ENCODE data around the gene STN1. TPM values are rescaled to one million over a fixed set of nuclear protein-coding genes. Genes with fewer than 3 reads are reported as not detected.

Gene STN1
- total RNA-seq, 2 experiments from 2014 or later, result 53.7 to 58.5 TPM

DNA sequence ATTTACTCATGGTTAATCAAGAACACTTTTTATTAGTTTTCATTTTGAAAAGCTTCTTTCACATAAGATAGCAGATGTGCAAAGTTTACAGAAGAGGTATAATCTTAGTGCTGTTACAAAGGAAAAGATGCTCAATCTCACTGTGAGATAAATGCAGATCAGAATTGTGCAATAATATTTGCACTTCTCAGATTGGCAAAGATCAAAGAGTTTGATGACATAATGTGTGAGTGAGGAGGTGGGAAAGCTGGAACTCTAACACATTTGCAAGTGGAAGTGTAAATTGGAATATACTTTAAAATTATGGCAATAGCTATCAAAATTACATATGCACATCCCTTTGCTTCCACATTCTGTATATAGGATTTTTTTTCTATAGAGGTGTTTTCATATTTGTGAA, 21.5 kb upstream of the STN1 start:
- POLR2A ChIA-PET, result no interaction called here

DNA sequence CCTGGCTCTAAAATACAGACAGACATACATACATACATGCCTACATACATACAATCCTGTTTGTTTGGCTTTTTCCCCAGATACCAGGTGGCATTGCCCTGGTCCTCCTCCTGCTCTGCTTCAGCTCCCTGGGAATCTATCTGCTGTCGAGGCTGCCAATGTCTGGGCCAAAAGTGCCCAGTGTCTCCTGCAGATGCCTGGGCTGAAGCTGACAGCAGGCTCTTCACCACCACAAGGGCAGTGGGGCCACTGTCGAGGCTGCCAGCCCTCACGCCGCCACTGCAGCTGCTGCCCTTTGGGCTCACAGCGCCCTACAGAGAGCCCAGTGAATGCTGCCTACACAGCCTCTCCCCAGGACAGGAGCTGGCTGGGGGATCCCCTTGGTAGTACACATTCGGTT, 18.0 kb upstream of the STN1 start:
- POLR2A ChIA-PET, result interaction anchor here (1.4 kb wide), 1 partner anchor 186 kb away, joined by 4 read pairs; the partner anchor contains the start of gene SFR1
- DNase-seq (no peak), ATAC-seq (ENCODE audit: low read depth) (no peak)
- Mint-ChIP-seq H3K27me3 (no peaks in the 10 kb centered on the region), H3K9me3 (no peaks in the 10 kb centered on the region), H3K4me1 (no peaks in the 10 kb centered on the region), H3K27ac (no peak overlapping the region), H3K4me3 (no peak overlapping the region), H3K36me3 (no peaks in the 10 kb centered on the region)

More for the DNA sequence above, 21.5 kb upstream of the STN1 start:
- Mint-ChIP-seq H3K9me3 (no peaks in the 10 kb centered on the region), H3K27me3 (no peaks in the 10 kb centered on the region), H3K36me3 (no peaks in the 10 kb centered on the region), H3K27ac (no peak overlapping the region), H3K4me1 (no peaks in the 10 kb centered on the region), H3K4me3 (no peak overlapping the region)
- DNase-seq (no peak), ATAC-seq (ENCODE audit: low read depth) (no peak)

DNA sequence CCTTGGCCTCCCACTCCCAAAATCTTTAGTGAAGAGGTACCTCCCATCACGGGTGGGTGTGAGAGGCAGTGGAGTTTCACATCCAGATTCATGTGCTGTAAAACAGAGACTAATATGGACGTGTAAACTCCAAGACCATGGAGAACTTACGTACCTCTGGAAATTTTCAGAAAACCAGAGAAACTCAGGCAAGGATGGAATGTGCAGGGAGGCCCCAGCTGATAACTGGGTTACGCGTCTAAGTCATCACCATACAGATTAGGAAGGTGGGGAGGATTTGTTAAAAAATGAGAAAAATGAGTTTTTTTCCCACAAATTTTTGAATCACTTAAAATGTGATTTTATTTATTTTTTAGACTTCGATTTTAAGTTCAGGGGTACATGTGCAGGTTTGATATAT, 16.3 kb upstream of the STN1 start:
- no peak overlapping the region for H3K27ac Mint-ChIP-seq
- POLR2A ChIA-PET, result no interaction called here
- H3K4me3 Mint-ChIP-seq, result no peak overlapping the region
- no peaks in the 10 kb centered on the region for H3K36me3 Mint-ChIP-seq
- no peaks in the 10 kb centered on the region for H3K9me3 Mint-ChIP-seq
- ATAC-seq (ENCODE audit: low read depth) (no peak), DNase-seq (no peak)
- no peaks in the 10 kb centered on the region for H3K4me1 Mint-ChIP-seq
- no peaks in the 10 kb centered on the region for H3K27me3 Mint-ChIP-seq

DNA sequence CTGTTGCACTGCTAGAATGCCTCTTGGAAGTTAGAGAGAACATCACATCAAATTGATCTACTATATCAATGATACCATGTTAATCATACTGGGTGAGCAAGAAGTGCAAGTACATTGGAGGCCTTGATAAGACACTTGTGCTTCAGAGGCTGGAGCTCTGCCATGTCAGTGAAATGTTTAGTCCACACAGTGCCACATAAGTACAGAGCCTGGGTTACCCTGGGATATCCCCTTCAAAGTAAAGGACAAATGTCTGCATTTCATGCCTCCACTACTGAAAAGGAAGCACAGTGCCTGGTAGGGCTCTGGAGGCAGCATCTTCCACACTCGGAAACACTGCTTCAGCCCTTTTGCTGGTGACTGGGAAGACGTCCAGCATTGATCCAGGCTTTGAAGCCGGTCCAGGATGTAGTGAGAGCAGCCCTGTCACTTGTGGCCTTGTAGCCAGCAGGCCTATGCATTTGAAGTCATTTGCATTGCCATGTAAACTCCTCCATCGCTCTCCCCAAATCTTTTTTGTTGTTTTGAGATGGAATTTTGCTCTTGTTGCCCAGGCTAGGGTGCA, 15.7 kb upstream of the STN1 start:
- Mint-ChIP-seq H3K27ac (no peak overlapping the region), H3K4me3 (no peak overlapping the region), H3K36me3 (no peaks in the 10 kb centered on the region), H3K9me3 (no peaks in the 10 kb centered on the region), H3K27me3 (no peaks in the 10 kb centered on the region), H3K4me1 (no peaks in the 10 kb centered on the region)
- no peak for DNase-seq
- ATAC-seq (ENCODE audit: low read depth), result no peak
- POLR2A ChIA-PET, result no interaction called here

DNA sequence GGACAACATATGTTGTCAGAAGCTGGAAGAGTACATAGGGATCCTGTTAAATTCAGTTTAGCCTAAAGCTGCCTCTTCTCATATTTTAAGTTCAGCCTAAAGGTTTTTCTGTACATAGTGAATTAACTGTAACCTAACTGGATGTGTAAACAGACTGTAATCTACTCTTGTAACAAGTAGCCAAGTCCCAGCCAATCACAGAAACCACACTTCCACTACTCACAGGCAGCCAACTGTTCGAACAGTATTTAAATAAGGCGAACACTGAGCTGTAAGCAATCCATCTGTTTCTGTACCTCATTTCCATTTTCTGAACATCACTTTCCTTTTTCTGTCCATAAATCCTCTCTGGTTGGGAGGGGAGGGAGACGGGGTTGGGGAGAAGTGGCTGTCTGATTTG, 15.0 kb upstream of the STN1 start:
- POLR2A ChIA-PET, result no interaction called here
- Mint-ChIP-seq H3K36me3 (no peaks in the 10 kb centered on the region), H3K4me3 (no peak overlapping the region), H3K27ac (no peak overlapping the region), H3K27me3 (no peaks in the 10 kb centered on the region), H3K9me3 (no peaks in the 10 kb centered on the region), H3K4me1 (no peaks in the 10 kb centered on the region)
- ATAC-seq (ENCODE audit: low read depth) (no peak), DNase-seq (no peak)

DNA sequence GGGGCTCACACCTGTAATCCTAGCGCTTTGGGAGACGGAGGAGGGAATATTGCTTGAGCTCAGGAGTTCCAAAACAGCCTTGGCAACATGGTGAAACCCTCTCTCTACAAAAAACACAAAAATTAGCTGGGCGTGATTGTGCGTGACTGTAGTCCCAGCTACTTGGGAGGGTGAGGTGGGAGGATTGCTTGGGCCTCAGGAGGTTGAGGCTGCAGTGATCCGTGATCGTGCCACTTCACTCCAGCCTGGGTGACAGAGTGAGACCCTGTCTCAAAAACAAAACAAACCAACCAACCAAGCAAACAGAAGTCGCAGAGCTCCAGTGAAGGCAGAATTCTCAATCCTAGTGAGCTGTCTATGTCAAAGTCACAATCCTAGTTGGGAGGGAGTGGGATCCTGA, 14.3 kb upstream of the STN1 start:
- H3K4me1 Mint-ChIP-seq, result no peaks in the 10 kb centered on the region
- H3K9me3 Mint-ChIP-seq, result no peaks in the 10 kb centered on the region
- H3K4me3 Mint-ChIP-seq, result no peak overlapping the region
- DNase-seq, result no peak
- no peak for ATAC-seq (ENCODE audit: low read depth)
- no peak overlapping the region for H3K27ac Mint-ChIP-seq
- H3K27me3 Mint-ChIP-seq, result no peaks in the 10 kb centered on the region
- H3K36me3 Mint-ChIP-seq, result no peaks in the 10 kb centered on the region
- POLR2A ChIA-PET, result no interaction called here

DNA sequence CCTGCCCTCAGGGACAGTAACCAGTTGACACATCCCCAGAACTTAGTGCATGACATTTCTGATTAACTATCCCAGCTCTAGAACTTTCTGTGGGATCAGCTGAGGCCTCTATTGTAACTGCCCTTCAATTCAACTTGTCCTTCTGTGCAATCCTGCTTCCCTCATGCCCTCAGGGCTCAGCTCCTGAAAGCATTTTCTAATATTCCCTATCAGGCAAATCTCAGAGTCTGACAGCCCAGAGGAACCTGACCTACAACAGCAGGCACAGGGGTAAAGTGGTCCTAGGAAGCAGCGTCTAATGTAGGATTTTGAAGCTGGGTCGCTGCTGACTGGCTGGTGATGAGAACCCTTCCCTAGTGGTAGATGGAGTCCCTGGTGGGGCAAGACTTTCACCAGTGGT, 13.6 kb upstream of the STN1 start:
- no peaks in the 10 kb centered on the region for H3K27me3 Mint-ChIP-seq
- H3K9me3 Mint-ChIP-seq, result no peaks in the 10 kb centered on the region
- ATAC-seq (ENCODE audit: low read depth), result no peak
- H3K27ac Mint-ChIP-seq, result no peak overlapping the region
- DNase-seq, result no peak
- H3K36me3 Mint-ChIP-seq, result no peaks in the 10 kb centered on the region
- POLR2A ChIA-PET, result no interaction called here
- H3K4me3 Mint-ChIP-seq, result no peak overlapping the region
- no peaks in the 10 kb centered on the region for H3K4me1 Mint-ChIP-seq

DNA sequence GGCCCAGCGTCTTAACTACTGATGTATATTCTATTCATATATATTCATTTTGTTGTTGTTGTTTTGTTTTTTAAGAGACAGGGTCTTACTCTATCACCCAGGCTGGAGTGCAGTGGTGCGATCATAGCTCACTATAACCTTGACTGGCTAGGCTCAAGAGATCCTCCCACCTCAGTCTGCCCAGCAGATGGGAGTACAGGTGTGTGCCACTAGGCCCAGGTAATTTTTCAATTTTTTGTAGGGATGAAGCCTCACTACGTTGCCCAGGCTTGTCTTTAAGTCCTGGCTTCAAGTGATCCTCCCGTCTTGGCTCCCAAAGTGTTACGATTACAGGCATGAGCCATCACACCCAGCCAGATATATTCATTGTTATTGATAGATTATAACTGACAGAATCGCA, 12.9 kb upstream of the STN1 start:
- Mint-ChIP-seq H3K9me3 (no peaks in the 10 kb centered on the region), H3K27me3 (no peaks in the 10 kb centered on the region), H3K4me1 (no peaks in the 10 kb centered on the region), H3K4me3 (no peak overlapping the region), H3K36me3 (no peaks in the 10 kb centered on the region), H3K27ac (no peak overlapping the region)
- POLR2A ChIA-PET, result no interaction called here
- no peak for DNase-seq
- no peak for ATAC-seq (ENCODE audit: low read depth)

DNA sequence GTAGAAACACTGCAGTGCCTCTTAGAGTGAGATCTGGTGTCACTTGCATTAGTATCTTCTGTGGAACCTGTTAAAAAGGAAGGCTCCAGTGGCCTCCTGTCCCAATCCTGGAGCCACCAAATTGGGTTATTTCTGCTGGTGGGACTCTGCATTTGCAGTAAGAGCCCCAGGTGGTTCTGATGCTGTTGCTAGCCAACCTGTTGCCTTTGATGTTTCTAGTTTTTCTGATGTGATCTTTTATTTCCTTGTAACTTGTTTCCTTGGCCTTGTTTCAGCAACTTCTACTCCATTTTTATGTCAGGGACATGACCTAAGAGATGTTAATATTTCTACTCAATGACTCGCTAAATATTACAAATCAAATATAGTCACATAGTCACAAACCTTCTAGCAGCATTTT, 12.5 kb upstream of the STN1 start:
- Mint-ChIP-seq H3K27ac (no peak overlapping the region), H3K36me3 (no peaks in the 10 kb centered on the region), H3K9me3 (no peaks in the 10 kb centered on the region), H3K27me3 (peaks cover 2% of the 10 kb centered on the region), H3K4me1 (no peaks in the 10 kb centered on the region), H3K4me3 (no peak overlapping the region)
- ATAC-seq (ENCODE audit: low read depth) (no peak), DNase-seq (no peak)
- POLR2A ChIA-PET, result no interaction called here

DNA sequence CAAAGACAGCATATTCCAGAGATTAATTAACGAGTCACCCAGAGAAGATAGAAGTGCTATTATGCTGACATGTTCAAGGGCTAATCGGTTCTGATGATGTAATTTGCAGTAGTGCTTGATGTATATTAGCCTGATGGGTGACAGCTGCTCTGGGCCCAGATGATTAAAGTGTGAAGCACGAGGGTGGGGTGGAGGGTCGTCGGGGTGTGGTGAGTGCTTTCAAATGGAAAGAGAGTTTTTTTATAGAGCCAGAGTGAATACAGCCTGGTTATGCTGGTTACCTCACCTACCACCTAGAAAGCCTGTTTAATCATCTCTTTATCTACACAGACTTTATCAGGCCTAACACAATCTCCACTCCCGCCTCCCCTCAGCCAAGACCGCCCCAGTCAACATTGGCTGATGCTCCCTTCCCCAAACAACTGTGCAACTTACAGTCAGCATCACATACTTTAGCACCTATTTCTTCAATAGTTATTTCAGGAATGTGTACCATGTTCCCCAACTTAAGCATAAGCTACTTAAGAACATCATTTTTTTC, 11.5 kb upstream of the STN1 start:
- no peaks in the 10 kb centered on the region for H3K4me1 Mint-ChIP-seq
- H3K27me3 Mint-ChIP-seq, result peaks cover 2% of the 10 kb centered on the region
- no peak overlapping the region for H3K27ac Mint-ChIP-seq
- no peak overlapping the region for H3K4me3 Mint-ChIP-seq
- no peak for DNase-seq
- POLR2A ChIA-PET, result interaction anchor here (0.6 kb wide), 1 partner anchor 540 kb away, joined by 4 read pairs; no protein-coding TSS in a partner anchor
- no peaks in the 10 kb centered on the region for H3K9me3 Mint-ChIP-seq
- H3K36me3 Mint-ChIP-seq, result no peaks in the 10 kb centered on the region
- no peak for ATAC-seq (ENCODE audit: low read depth)

DNA sequence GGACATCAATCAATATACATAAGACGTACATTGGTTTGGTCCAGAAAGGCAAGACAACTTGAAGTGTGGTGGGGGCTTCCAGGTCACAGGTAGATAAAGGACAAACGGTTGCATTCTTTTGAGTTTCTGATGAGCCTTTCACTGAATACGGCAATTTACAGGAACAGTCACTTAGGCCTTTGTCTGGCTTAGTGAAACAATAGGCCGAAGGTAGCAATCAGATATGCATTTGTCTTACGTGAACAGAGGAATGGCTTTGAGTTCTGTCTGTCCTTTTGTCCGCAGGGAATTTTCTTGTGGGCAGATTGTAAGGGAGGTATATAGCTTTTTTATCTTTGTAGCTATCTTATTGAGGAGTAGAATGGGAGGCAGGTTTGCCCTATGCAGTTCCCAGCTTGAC, 10.8 kb upstream of the STN1 start:
- Mint-ChIP-seq H3K27ac (no peak overlapping the region), H3K36me3 (no peaks in the 10 kb centered on the region), H3K4me1 (no peaks in the 10 kb centered on the region), H3K9me3 (no peaks in the 10 kb centered on the region), H3K4me3 (no peak overlapping the region), H3K27me3 (peaks cover 2% of the 10 kb centered on the region)
- POLR2A ChIA-PET, result no interaction called here
- DNase-seq (no peak), ATAC-seq (ENCODE audit: low read depth) (no peak)

DNA sequence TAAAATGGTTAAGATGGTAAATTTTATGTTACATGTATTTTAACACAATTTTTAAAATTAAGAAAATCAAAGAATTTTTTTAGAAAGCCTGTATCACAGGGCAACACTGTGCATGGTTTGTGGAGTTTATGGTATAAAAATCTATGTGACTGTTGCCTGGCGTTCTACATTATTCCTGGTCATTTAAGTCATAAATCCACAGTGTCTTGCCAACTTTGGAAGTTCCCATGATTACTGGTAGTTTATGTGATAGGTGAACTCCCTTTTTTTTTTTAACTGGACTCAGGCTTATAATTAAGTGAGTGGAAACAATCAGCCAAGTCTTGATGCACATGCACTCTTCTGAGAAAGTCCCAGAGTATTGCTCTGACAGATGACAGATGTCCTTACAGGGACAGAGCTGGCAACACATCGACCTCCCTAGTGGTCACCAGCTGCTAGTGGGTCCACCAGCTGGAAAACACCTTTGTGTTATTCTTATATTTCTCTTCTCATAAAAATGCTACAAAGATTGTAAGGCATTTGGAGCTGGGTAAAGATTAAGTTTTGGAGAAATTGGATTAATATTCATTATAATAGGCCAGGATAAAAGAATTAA, 8.8 kb upstream of the STN1 start:
- no peaks in the 10 kb centered on the region for H3K9me3 Mint-ChIP-seq
- H3K27ac Mint-ChIP-seq, result no peak overlapping the region
- H3K27me3 Mint-ChIP-seq, result peaks cover 2% of the 10 kb centered on the region
- ATAC-seq (ENCODE audit: low read depth) (no peak), DNase-seq (no peak)
- no peaks in the 10 kb centered on the region for H3K4me1 Mint-ChIP-seq
- H3K4me3 Mint-ChIP-seq, result no peak overlapping the region
- POLR2A ChIA-PET, result interaction anchor here (0.6 kb wide), 1 partner anchor 39 kb away, joined by 4 read pairs; no protein-coding TSS in a partner anchor
- no peaks in the 10 kb centered on the region for H3K36me3 Mint-ChIP-seq

DNA sequence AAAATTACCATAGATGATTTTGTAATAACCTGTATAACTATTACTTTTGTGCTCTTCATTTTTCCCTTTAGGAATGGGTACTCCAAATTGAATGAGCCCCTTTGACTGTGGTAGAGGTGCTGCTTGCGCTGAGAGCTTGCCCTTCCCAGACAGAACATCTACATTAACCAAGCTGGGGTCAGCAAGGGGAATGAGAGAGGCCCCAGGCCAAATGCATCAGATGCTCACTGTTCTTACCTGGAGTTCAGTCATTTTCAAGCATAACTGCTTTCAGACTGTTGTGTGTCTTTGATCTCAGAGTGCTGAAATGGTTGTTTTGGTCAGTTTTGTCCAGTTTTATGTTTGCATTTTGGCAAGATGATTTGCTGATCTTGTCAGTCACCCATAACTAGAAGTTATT, 7.6 kb upstream of the STN1 start:
- H3K4me3 Mint-ChIP-seq, result no peak overlapping the region
- H3K36me3 Mint-ChIP-seq, result no peaks in the 10 kb centered on the region
- peaks cover 2% of the 10 kb centered on the region for H3K27me3 Mint-ChIP-seq
- DNase-seq (no peak), ATAC-seq (ENCODE audit: low read depth) (no peak)
- no peak overlapping the region for H3K27ac Mint-ChIP-seq
- POLR2A ChIA-PET, result no interaction called here
- no peaks in the 10 kb centered on the region for H3K9me3 Mint-ChIP-seq
- H3K4me1 Mint-ChIP-seq, result no peaks in the 10 kb centered on the region

DNA sequence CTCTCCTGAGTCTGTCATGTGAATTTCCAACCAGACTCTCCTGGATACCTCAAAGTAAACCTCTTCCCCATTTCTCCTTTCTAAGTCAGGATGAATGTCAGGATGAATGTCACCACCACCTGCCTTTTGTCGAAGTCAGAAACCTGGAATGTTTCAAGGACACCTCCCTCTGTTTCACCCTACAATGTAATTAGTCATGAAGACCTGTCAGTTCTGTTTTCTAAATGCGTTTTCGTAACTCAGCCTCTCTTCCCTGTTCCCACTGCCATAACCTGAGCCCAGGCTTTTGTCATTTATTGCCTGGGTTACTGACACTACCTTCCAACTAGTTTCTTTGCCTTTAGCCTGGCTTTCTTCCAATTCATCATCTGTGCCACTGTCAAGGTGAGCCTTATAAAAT, 5.5 kb upstream of the STN1 start:
- H3K36me3 Mint-ChIP-seq, result no peaks in the 10 kb centered on the region
- H3K27ac Mint-ChIP-seq, result no peak overlapping the region
- H3K27me3 Mint-ChIP-seq, result peaks cover 2% of the 10 kb centered on the region
- H3K9me3 Mint-ChIP-seq, result no peaks in the 10 kb centered on the region
- peaks cover 4% of the 10 kb centered on the region for H3K4me1 Mint-ChIP-seq
- DNase-seq (no peak), ATAC-seq (ENCODE audit: low read depth) (no peak)
- H3K4me3 Mint-ChIP-seq, result no peak overlapping the region
- POLR2A ChIA-PET, result no interaction called here

Measured in activated naive CD8-positive, alpha-beta T cell treated with anti-CD3 and anti-CD28 coated beads, Interleukin-2, amount 10 ng/mL, durations not matched to agents 7 days and 5 days (primary cell).